H1 (cell line): ENCODE measurements around the gene ENAH. TPM values are rescaled to one million over a fixed set of nuclear protein-coding genes. Genes with fewer than 3 reads are reported as not detected.

Experiments used
- EGR1 ChIP-seq: IDR thresholded peaks from 2 replicates; pipeline ENCODE4 v1.6.1; 2011; ENCODE audit warnings: low read depth, low read length, borderline replicate concordance
- YY1 ChIP-seq: IDR thresholded peaks from 2 replicates; pipeline ENCODE4 v1.6.1; 2011; ENCODE audit warnings: low read depth, mild to moderate bottlenecking, low read length
- polyA plus RNA-seq, 7 experiments: library from polyadenylated mRNA; depleted of rRNA in 3 of 7; stranded (reverse) in 5 of 7; unstranded in 2 of 7; fragments of >200 nt in 5 of 7; fragments of 200-250 nt in 2 of 7; gene quantifications; 1 replicate in 5 of 7; 2 replicates in 1 of 7; 4 replicates in 1 of 7; pipeline versions ENCODE4 v1.2.1 to v1.2.3, GENCODE V29; 2011 to 2013; ENCODE audit warnings: missing spikeins in 2 of 7, mixed read lengths in 2 of 7
- total RNA-seq: library from RNA; stranded (reverse); fragmentation: NEBNext Ultra II Directional; extraction: Animal tissue kit (Norgen Biotek cat#: 25700); gene quantifications from 2 replicates; pipeline ENCODE4 v1.2.1, GENCODE V29; 2021

Gene ENAH
- total and polyA plus RNA-seq, 2 of the 8 experiments (the other 6 are each of a cell fraction or from before 2014, with no cell fraction given), result 39.1 to 335 TPM

DNA sequence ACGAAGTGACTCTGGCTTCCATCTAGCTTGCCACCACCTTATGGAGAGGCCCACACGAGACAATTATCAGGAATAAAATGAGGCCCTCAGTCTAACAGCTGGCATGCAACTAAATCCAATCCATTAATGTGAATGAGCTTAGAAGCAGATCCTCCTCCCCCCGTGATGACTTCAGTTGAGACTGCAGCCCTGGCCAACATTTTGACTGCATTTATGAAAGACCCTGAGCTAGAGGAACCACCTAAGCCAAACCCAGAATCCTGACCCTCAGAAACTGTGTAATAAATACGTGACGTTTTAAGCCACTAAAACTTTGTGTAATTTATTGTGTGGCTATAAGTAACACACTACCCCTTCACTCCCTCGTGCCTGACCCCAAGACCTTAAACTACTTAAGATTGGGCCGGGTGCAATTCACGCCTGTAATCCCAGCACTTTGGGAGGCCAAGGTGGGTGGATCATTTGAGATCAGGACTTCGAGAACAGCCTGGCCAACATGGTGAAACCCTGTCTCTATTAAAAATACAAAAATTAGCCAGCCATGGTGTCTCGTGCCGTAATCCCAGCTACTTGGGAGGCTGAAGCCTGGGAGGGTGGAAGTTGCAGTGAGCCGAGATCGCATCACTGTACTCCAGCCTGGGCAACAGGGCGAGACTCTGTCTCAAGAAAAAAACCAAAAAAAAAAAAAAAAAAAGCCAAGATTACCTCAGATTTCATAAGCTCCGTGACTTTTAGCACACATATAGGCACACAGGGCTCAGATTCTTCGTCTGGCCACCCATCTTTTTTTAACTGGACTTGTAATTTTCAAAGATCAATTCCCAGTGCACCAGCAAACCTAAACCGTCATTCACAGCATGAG, 72.5 kb downstream of the ENAH start (continued):
- no peak for TF ChIP-seq EGR1
- TF ChIP-seq YY1, result no peak
